ENCODE data around the gene FHOD3. TPM values are rescaled to one million over a fixed set of nuclear protein-coding genes. Genes with fewer than 3 reads are reported as not detected.

FHOD3 gene
- total and polyA plus RNA-seq, 2 experiments from 2014 or later: 2.7 to 8.7 TPM

DNA sequence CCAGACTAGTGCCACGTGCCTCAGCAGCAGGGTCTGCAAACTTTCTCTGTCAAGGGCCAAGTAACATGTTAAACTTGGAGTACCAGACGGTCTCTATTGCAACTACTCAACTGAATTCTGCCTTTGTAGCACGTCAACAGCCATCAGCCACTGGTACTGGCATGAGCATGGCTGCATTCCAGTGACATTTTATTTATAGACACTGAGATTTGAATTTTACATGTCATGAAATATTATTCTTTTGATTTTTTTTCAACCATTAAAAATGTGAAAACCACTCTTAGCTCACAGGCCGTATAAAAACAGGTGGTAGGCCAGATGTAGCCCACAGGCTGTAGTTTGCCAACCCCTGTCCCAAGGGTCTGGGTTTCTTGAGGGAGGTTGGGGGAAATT, 331.6 kb downstream of the FHOD3 start:
- DNase-seq (ENCODE audit: low spot score) (no peak), ATAC-seq (no peak)
- peaks cover 6% of the 10 kb centered on the region for H3K4me1 Mint-ChIP-seq
- Histone ChIP-seq H3K4me1 (ENCODE audit: insufficient read depth) (peaks cover 5% of the 10 kb centered on the region; the same call in 1 of the 2 replicates), H3K79me2 (replicated peaks; ENCODE audit: insufficient read depth) (no peaks in the 10 kb centered on the region), H3K4me2 (no peak overlapping the region), H4K20me1 (replicated peaks; ENCODE audit: insufficient read depth) (no peaks in the 10 kb centered on the region), H3F3A (replicated peaks; ENCODE audit: low read depth) (no peaks in the 10 kb centered on the region), H3K27me3 (ENCODE audit: insufficient read depth) (no peaks in the 10 kb centered on the region), H3K27ac (ENCODE audit: low read depth) (no peak overlapping the region), H3K4me3 (no peak overlapping the region), H3K9me2 (ENCODE audit: insufficient read depth) (no peaks in the 10 kb centered on the region), H2AFZ (no peak overlapping the region), H3K36me3 (ENCODE audit: insufficient read depth) (no peaks in the 10 kb centered on the region)
- no peaks in the 10 kb centered on the region for H3K9me3 Mint-ChIP-seq
- H3K4me3 Mint-ChIP-seq: no peak overlapping the region
- TF ChIP-seq EZH2phosphoT487 (IDR thresholded peaks at IDR 0.05; ENCODE audit: unreplicated experiment) (no peak), STAT1 (IDR thresholded peaks at IDR 0.05; ENCODE audit: unreplicated experiment) (no peak), ZNF114 (CRISPR knock-in tag; IDR thresholded peaks at IDR 0.05) (no peak), EZH2 (IDR thresholded peaks at IDR 0.05; ENCODE audit: low read depth, unreplicated experiment) (no peak), CREB1 (CRISPR knock-in tag; IDR thresholded peaks at IDR 0.05; ENCODE audit: low read depth) (no peak), NANOG (IDR thresholded peaks at IDR 0.05; ENCODE audit: borderline replicate concordance) (no peak), POLR2AphosphoS5 (IDR thresholded peaks at IDR 0.05; ENCODE audit: low read depth) (no peak), JUNB (IDR thresholded peaks at IDR 0.05; ENCODE audit: unreplicated experiment) (no peak), ZNF331 (CRISPR knock-in tag; IDR thresholded peaks at IDR 0.05; ENCODE audit: low read depth) (no peak)
- TF ChIP-seq, protein P1, sequence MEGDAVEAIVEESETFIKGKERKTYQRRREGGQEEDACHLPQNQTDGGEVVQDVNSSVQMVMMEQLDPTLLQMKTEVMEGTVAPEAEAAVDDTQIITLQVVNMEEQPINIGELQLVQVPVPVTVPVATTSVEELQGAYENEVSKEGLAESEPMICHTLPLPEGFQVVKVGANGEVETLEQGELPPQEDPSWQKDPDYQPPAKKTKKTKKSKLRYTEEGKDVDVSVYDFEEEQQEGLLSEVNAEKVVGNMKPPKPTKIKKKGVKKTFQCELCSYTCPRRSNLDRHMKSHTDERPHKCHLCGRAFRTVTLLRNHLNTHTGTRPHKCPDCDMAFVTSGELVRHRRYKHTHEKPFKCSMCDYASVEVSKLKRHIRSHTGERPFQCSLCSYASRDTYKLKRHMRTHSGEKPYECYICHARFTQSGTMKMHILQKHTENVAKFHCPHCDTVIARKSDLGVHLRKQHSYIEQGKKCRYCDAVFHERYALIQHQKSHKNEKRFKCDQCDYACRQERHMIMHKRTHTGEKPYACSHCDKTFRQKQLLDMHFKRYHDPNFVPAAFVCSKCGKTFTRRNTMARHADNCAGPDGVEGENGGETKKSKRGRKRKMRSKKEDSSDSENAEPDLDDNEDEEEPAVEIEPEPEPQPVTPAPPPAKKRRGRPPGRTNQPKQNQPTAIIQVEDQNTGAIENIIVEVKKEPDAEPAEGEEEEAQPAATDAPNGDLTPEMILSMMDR (conservative IDR thresholded peaks at IDR 0.05; ENCODE audit: low read depth in 2 of 2): no peak
- TF ChIP-seq, protein P2, sequence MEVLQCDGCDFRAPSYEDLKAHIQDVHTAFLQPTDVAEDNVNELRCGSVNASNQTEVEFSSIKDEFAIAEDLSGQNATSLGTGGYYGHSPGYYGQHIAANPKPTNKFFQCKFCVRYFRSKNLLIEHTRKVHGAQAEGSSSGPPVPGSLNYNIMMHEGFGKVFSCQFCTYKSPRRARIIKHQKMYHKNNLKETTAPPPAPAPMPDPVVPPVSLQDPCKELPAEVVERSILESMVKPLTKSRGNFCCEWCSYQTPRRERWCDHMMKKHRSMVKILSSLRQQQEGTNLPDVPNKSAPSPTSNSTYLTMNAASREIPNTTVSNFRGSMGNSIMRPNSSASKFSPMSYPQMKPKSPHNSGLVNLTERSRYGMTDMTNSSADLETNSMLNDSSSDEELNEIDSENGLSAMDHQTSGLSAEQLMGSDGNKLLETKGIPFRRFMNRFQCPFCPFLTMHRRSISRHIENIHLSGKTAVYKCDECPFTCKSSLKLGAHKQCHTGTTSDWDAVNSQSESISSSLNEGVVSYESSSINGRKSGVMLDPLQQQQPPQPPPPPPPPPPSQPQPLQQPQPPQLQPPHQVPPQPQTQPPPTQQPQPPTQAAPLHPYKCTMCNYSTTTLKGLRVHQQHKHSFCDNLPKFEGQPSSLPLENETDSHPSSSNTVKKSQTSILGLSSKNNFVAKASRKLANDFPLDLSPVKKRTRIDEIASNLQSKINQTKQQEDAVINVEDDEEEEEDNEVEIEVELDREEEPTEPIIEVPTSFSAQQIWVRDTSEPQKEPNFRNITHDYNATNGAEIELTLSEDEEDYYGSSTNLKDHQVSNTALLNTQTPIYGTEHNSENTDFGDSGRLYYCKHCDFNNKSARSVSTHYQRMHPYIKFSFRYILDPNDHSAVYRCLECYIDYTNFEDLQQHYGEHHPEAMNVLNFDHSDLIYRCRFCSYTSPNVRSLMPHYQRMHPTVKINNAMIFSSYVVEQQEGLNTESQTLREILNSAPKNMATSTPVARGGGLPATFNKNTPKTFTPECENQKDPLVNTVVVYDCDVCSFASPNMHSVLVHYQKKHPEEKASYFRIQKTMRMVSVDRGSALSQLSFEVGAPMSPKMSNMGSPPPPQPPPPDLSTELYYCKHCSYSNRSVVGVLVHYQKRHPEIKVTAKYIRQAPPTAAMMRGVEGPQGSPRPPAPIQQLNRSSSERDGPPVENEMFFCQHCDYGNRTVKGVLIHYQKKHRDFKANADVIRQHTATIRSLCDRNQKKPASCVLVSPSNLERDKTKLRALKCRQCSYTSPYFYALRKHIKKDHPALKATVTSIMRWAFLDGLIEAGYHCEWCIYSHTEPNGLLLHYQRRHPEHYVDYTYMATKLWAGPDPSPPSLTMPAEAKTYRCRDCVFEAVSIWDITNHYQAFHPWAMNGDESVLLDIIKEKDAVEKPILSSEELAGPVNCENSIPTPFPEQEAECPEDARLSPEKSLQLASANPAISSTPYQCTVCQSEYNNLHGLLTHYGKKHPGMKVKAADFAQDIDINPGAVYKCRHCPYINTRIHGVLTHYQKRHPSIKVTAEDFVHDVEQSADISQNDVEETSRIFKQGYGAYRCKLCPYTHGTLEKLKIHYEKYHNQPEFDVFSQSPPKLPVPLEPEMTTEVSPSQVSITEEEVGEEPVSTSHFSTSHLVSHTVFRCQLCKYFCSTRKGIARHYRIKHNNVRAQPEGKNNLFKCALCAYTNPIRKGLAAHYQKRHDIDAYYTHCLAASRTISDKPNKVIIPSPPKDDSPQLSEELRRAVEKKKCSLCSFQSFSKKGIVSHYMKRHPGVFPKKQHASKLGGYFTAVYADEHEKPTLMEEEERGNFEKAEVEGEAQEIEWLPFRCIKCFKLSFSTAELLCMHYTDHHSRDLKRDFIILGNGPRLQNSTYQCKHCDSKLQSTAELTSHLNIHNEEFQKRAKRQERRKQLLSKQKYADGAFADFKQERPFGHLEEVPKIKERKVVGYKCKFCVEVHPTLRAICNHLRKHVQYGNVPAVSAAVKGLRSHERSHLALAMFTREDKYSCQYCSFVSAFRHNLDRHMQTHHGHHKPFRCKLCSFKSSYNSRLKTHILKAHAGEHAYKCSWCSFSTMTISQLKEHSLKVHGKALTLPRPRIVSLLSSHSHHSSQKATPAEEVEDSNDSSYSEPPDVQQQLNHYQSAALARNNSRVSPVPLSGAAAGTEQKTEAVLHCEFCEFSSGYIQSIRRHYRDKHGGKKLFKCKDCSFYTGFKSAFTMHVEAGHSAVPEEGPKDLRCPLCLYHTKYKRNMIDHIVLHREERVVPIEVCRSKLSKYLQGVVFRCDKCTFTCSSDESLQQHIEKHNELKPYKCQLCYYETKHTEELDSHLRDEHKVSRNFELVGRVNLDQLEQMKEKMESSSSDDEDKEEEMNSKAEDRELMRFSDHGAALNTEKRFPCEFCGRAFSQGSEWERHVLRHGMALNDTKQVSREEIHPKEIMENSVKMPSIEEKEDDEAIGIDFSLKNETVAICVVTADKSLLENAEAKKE (CRISPR knock-in tag; IDR thresholded peaks at IDR 0.05): no peak
- TF ChIP-seq, protein P3, sequence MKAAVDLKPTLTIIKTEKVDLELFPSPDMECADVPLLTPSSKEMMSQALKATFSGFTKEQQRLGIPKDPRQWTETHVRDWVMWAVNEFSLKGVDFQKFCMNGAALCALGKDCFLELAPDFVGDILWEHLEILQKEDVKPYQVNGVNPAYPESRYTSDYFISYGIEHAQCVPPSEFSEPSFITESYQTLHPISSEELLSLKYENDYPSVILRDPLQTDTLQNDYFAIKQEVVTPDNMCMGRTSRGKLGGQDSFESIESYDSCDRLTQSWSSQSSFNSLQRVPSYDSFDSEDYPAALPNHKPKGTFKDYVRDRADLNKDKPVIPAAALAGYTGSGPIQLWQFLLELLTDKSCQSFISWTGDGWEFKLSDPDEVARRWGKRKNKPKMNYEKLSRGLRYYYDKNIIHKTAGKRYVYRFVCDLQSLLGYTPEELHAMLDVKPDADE (IDR thresholded peaks at IDR 0.05): no peak
- TF ChIP-seq, protein P4, sequence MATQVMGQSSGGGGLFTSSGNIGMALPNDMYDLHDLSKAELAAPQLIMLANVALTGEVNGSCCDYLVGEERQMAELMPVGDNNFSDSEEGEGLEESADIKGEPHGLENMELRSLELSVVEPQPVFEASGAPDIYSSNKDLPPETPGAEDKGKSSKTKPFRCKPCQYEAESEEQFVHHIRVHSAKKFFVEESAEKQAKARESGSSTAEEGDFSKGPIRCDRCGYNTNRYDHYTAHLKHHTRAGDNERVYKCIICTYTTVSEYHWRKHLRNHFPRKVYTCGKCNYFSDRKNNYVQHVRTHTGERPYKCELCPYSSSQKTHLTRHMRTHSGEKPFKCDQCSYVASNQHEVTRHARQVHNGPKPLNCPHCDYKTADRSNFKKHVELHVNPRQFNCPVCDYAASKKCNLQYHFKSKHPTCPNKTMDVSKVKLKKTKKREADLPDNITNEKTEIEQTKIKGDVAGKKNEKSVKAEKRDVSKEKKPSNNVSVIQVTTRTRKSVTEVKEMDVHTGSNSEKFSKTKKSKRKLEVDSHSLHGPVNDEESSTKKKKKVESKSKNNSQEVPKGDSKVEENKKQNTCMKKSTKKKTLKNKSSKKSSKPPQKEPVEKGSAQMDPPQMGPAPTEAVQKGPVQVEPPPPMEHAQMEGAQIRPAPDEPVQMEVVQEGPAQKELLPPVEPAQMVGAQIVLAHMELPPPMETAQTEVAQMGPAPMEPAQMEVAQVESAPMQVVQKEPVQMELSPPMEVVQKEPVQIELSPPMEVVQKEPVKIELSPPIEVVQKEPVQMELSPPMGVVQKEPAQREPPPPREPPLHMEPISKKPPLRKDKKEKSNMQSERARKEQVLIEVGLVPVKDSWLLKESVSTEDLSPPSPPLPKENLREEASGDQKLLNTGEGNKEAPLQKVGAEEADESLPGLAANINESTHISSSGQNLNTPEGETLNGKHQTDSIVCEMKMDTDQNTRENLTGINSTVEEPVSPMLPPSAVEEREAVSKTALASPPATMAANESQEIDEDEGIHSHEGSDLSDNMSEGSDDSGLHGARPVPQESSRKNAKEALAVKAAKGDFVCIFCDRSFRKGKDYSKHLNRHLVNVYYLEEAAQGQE (IDR thresholded peaks at IDR 0.05; ENCODE audit: unreplicated experiment): no peak
- no peaks in the 10 kb centered on the region for H3K36me3 Mint-ChIP-seq (ENCODE audit: low read depth)
- H3K27me3 Mint-ChIP-seq (ENCODE audit: insufficient read depth, low read depth, poor library complexity): no peaks in the 10 kb centered on the region
- H3K27ac Mint-ChIP-seq: no peak overlapping the region
